Rectal smooth muscle tissue (tissue), 1 donor: Measurements from ENCODE around the gene TIMP2.
"Not testable (repeated sequence)": the region's sequence is repeated elsewhere in the genome, so short reads cannot be mapped to it uniquely, and the experiment has no call there.

Experiments
- H3K27ac ChIP-seq: one replicate; pipeline ENCODE4 v1.7.0; 2013; ENCODE audit warnings: low read depth, low read length, inconsistent platforms
- H3K27me3 ChIP-seq: one replicate; pipeline ENCODE4 v1.7.0; 2013; ENCODE audit warnings: low read length; ENCODE audit not compliant: control insufficient read depth, insufficient read depth
- H3K36me3 ChIP-seq: one replicate; pipeline ENCODE4 v1.7.0; 2013; ENCODE audit warnings: low read length; ENCODE audit not compliant: control insufficient read depth, insufficient read depth
- H3K4me1 ChIP-seq: one replicate; pipeline ENCODE4 v1.7.0; 2013; ENCODE audit warnings: low read length; ENCODE audit not compliant: control insufficient read depth, insufficient read depth
- H3K4me3 ChIP-seq: one replicate; pipeline ENCODE4 v1.7.0; 2013; ENCODE audit warnings: low read length
- H3K9ac ChIP-seq: one replicate; pipeline ENCODE4 v1.7.0; 2013; ENCODE audit warnings: low read length

TIMP2 gene

GRCh38 chr17:78875363-78876093 lies 49.7 kb downstream of the TIMP2 start:
- no peaks in the 10 kb centered on the region for H3K27me3 ChIP-seq
- H3K4me1 ChIP-seq: peaks cover 20% of the 10 kb centered on the region
- H3K4me3 ChIP-seq: no peak overlapping the region
- peak overlapping the region; percentile 38 for H3K27ac ChIP-seq
- H3K9ac ChIP-seq: no peak overlapping the region
- peaks cover 4% of the 10 kb centered on the region for H3K36me3 ChIP-seq

- Histone ChIP-seq H3K27me3 (no peaks in the 10 kb centered on the region), H3K4me3 (no peak overlapping the region), H3K4me1 (peaks cover 9% of the 10 kb centered on the region), H3K36me3 (peaks cover 4% of the 10 kb centered on the region), H3K27ac (peak overlapping the region; percentile 15), H3K9ac (no peak overlapping the region)
Measured at GRCh38 chr17:78873519-78874340, 51.5 kb downstream of the TIMP2 start.

GRCh38 chr17:78872486-78872885 lies 52.7 kb downstream of the TIMP2 start:
- H3K4me1 ChIP-seq: peaks cover 9% of the 10 kb centered on the region
- peaks cover 6% of the 10 kb centered on the region for H3K36me3 ChIP-seq
- no peak overlapping the region for H3K4me3 ChIP-seq
- H3K27me3 ChIP-seq: no peaks in the 10 kb centered on the region
- no peak overlapping the region for H3K9ac ChIP-seq
- no peak overlapping the region for H3K27ac ChIP-seq

- Histone ChIP-seq H3K4me3 (no peak overlapping the region), H3K4me1 (peaks cover 9% of the 10 kb centered on the region), H3K27ac (no peak overlapping the region), H3K9ac (no peak overlapping the region), H3K27me3 (no peaks in the 10 kb centered on the region), H3K36me3 (peaks cover 10% of the 10 kb centered on the region)
Measured at GRCh38 chr17:78870621-78871020, 54.6 kb downstream of the TIMP2 start.

- Histone ChIP-seq H3K27me3 (no peaks in the 10 kb centered on the region), H3K4me1 (peaks cover 4% of the 10 kb centered on the region), H3K4me3 (no peak overlapping the region), H3K27ac (no peak overlapping the region), H3K9ac (no peak overlapping the region), H3K36me3 (peaks cover 15% of the 10 kb centered on the region)
Measured at GRCh38 chr17:78868391-78868790, 56.8 kb downstream of the TIMP2 start.

GRCh38 chr17:78867046-78867445 lies 58.1 kb downstream of the TIMP2 start:
- H3K36me3 ChIP-seq: peaks cover 10% of the 10 kb centered on the region

GRCh38 chr17:78865682-78866390 lies 59.4 kb downstream of the TIMP2 start:
- H3K4me1 ChIP-seq: peaks cover 12% of the 10 kb centered on the region
- H3K36me3 ChIP-seq: peaks cover 10% of the 10 kb centered on the region
- no peak overlapping the region for H3K9ac ChIP-seq
- no peak overlapping the region for H3K4me3 ChIP-seq
- no peak overlapping the region for H3K27ac ChIP-seq
- H3K27me3 ChIP-seq: no peaks in the 10 kb centered on the region

More at GRCh38 chr17:78867046-78867445, 58.1 kb downstream of the TIMP2 start:
- not testable (repeated sequence) for H3K4me3 ChIP-seq, H3K27me3 ChIP-seq, H3K4me1 ChIP-seq, H3K9ac ChIP-seq
- H3K27ac ChIP-seq: peak overlapping the region; percentile 55

- no peaks in the 10 kb centered on the region for H3K27me3 ChIP-seq
- H3K4me1 ChIP-seq: peaks cover 12% of the 10 kb centered on the region
- no peak overlapping the region for H3K4me3 ChIP-seq
- peaks cover 12% of the 10 kb centered on the region for H3K36me3 ChIP-seq
- H3K9ac ChIP-seq: no peak overlapping the region
- H3K27ac ChIP-seq: no peak overlapping the region
Measured at GRCh38 chr17:78864117-78864516, 61.1 kb downstream of the TIMP2 start.

- Histone ChIP-seq H3K27ac (peak overlapping the region; percentile 81), H3K36me3 (peaks cover 12% of the 10 kb centered on the region), H3K27me3 (no peaks in the 10 kb centered on the region), H3K4me3 (no peak overlapping the region), H3K9ac (no peak overlapping the region), H3K4me1 (peaks cover 12% of the 10 kb centered on the region)
Measured at GRCh38 chr17:78862073-78863023, 62.8 kb downstream of the TIMP2 start.

GRCh38 chr17:78861229-78861628 lies 64.0 kb downstream of the TIMP2 start:
- Histone ChIP-seq H3K27ac (peak overlapping the region; percentile 81), H3K36me3 (peaks cover 15% of the 10 kb centered on the region), H3K4me3 (no peak overlapping the region), H3K4me1 (peaks cover 12% of the 10 kb centered on the region), H3K27me3 (no peaks in the 10 kb centered on the region), H3K9ac (no peak overlapping the region)

- Histone ChIP-seq H3K4me3 (no peak overlapping the region), H3K27ac (no peak overlapping the region), H3K9ac (no peak overlapping the region), H3K4me1 (peaks cover 8% of the 10 kb centered on the region), H3K36me3 (peaks cover 16% of the 10 kb centered on the region), H3K27me3 (no peaks in the 10 kb centered on the region)
Measured at GRCh38 chr17:78859051-78859450, 66.1 kb downstream of the TIMP2 start.
